ENCODE measurements around the gene RFT1. TPM values are rescaled to one million over a fixed set of nuclear protein-coding genes. Genes with fewer than 3 reads are reported as not detected.

RFT1 gene
- total and polyA plus RNA-seq, 2 of the 13 experiments (the other 11 are each of a cell fraction or from before 2014, with no cell fraction given): 23.2 to 37.0 TPM

- peak; percentile 21; the same call in 1 of the 2 replicates for TF ChIP-seq IRF9 (CRISPR knock-in tag; IDR thresholded peaks at IDR 0.05; ENCODE audit: borderline replicate concordance)
- TF ChIP-seq ATF6 (CRISPR knock-in tag; conservative IDR thresholded peaks at IDR 0.05): peak; percentile 59; the same call in 1 of the 2 replicates
- peak; percentile 61; the same call in 1 of the 2 replicates for TF ChIP-seq ZNF792 (CRISPR knock-in tag; IDR thresholded peaks at IDR 0.05)
- TF ChIP-seq ZKSCAN1 (IDR thresholded peaks at IDR 0.05; ENCODE audit: low read length): no peak
- TF ChIP-seq MBD4 (IDR thresholded peaks at IDR 0.05; ENCODE audit: borderline replicate concordance, low read length): no peak
- no peak for TF ChIP-seq ZNF543 (CRISPR knock-in tag; IDR thresholded peaks at IDR 0.05)
- TF ChIP-seq ZNF589 (CRISPR knock-in tag; conservative IDR thresholded peaks at IDR 0.05): no peak
- no peak for TF ChIP-seq BRF2 (CRISPR knock-in tag; IDR thresholded peaks at IDR 0.05)
- no peak for TF ChIP-seq LCORL (IDR thresholded peaks at IDR 0.05)
- TF ChIP-seq LCORL (CRISPR knock-in tag; IDR thresholded peaks at IDR 0.05): peak; percentile 71; the same call in 1 of the 2 replicates
- peak; percentile 56; the same call in 1 of the 2 replicates for TF ChIP-seq EED (CRISPR knock-in tag; IDR thresholded peaks at IDR 0.05)
- peak; percentile 42; the same call in 1 of the 2 replicates for TF ChIP-seq GFI1 (CRISPR knock-in tag; IDR thresholded peaks at IDR 0.05; ENCODE audit: borderline replicate concordance)
- no peak for TF ChIP-seq ZNF644 (CRISPR knock-in tag; IDR thresholded peaks at IDR 0.05; ENCODE audit: low read depth)
- TF ChIP-seq ZBTB43 (CRISPR knock-in tag; conservative IDR thresholded peaks at IDR 0.05): no peak
- TF ChIP-seq IKZF4 (CRISPR knock-in tag; IDR thresholded peaks at IDR 0.05; ENCODE audit: borderline replicate concordance, low read depth, not compliant biosample characterization): peak; percentile 72
- peak; percentile 75; the same call in 1 of the 2 replicates for TF ChIP-seq ZZZ3 (CRISPR knock-in tag; IDR thresholded peaks at IDR 0.05; ENCODE audit: borderline replicate concordance)
- no peak for TF ChIP-seq DBP (CRISPR knock-in tag; IDR thresholded peaks at IDR 0.05; ENCODE audit: not compliant biosample characterization)
- TF ChIP-seq GLMP (CRISPR knock-in tag; IDR thresholded peaks at IDR 0.05; ENCODE audit: borderline replicate concordance): no peak
- no peak for TF ChIP-seq GMEB2 (CRISPR knock-in tag; IDR thresholded peaks at IDR 0.05; ENCODE audit: low read depth)
These were observed at the start of gene RFT1 (continued) for GRCh38 chr3:53130179-53131061.
